ENCODE data around the gene CRIP2. TPM values are rescaled to one million over a fixed set of nuclear protein-coding genes. Genes with fewer than 3 reads are reported as not detected.

CRIP2 gene
- total and polyA plus RNA-seq, 2 experiments from 2014 or later, result 3.4 to 9.6 TPM

GRCh38 chr14:105525861-105526775 lies 51.5 kb downstream of the CRIP2 start, which contains the start of gene TMEM121 (continued):
- TF ChIP-seq REST (IDR thresholded peaks at IDR 0.05; ENCODE audit: unreplicated experiment) (no peak), ZNF114 (CRISPR knock-in tag; IDR thresholded peaks at IDR 0.05) (no peak), NANOG (IDR thresholded peaks at IDR 0.05; ENCODE audit: borderline replicate concordance) (no peak), CTCF (conservative IDR thresholded peaks at IDR 0.05; ENCODE audit: low read depth in 2 of 2) (no peak), EZH2phosphoT487 (IDR thresholded peaks at IDR 0.05; ENCODE audit: unreplicated experiment) (no peak), ETS1 (IDR thresholded peaks at IDR 0.05) (no peak), STAT1 (IDR thresholded peaks at IDR 0.05; ENCODE audit: unreplicated experiment) (no peak), CREB1 (CRISPR knock-in tag; IDR thresholded peaks at IDR 0.05; ENCODE audit: low read depth) (no peak)

- Histone ChIP-seq H3K79me2 (replicated peaks; ENCODE audit: insufficient read depth) (no peaks in the 10 kb centered on the region), H3K27me3 (ENCODE audit: insufficient read depth) (peaks cover 46% of the 10 kb centered on the region), H3K36me3 (ENCODE audit: insufficient read depth) (no peaks in the 10 kb centered on the region), H3F3A (replicated peaks; ENCODE audit: low read depth) (no peaks in the 10 kb centered on the region), H2AFZ (no peak overlapping the region), H3K4me1 (ENCODE audit: insufficient read depth) (no peaks in the 10 kb centered on the region), H3K4me3 (peak overlapping the region; percentile 44; the same call in 1 of the 2 replicates), H3K4me2 (peak overlapping the region; percentile 65; the same call in 1 of the 2 replicates), H3K9me2 (ENCODE audit: insufficient read depth) (no peaks in the 10 kb centered on the region), H4K20me1 (replicated peaks; ENCODE audit: insufficient read depth) (no peaks in the 10 kb centered on the region), H3K27ac (ENCODE audit: low read depth) (no peak overlapping the region)
- H3K4me3 Mint-ChIP-seq, result peak overlapping the region; percentile 27; the same call in 1 of the 3 replicates
- DNase-seq (ENCODE audit: low spot score), result peak; percentile 37
- no peak overlapping the region for H3K27ac Mint-ChIP-seq
- H3K36me3 Mint-ChIP-seq (ENCODE audit: low read depth), result no peaks in the 10 kb centered on the region
- H3K9me3 Mint-ChIP-seq, result no peaks in the 10 kb centered on the region; the same call in 1 of the 3 replicates
- peaks cover 31% of the 10 kb centered on the region for H3K27me3 Mint-ChIP-seq (ENCODE audit: insufficient read depth, low read depth, poor library complexity)
- TF ChIP-seq NANOG (IDR thresholded peaks at IDR 0.05; ENCODE audit: borderline replicate concordance) (no peak), EZH2 (IDR thresholded peaks at IDR 0.05; ENCODE audit: low read depth, unreplicated experiment) (peak; percentile 45), EZH2phosphoT487 (IDR thresholded peaks at IDR 0.05; ENCODE audit: unreplicated experiment) (no peak), ETS1 (IDR thresholded peaks at IDR 0.05) (no peak), CREB1 (CRISPR knock-in tag; IDR thresholded peaks at IDR 0.05; ENCODE audit: low read depth) (no peak), STAT1 (IDR thresholded peaks at IDR 0.05; ENCODE audit: unreplicated experiment) (no peak)
- ATAC-seq, result peak; percentile 30
- H3K4me1 Mint-ChIP-seq, result peaks cover 3% of the 10 kb centered on the region; the same call in 1 of the 3 replicates
Measured at GRCh38 chr14:105526776-105527380, 52.3 kb downstream of the CRIP2 start.

All from GM23338 (cell line).